HS-5 (cell line): ENCODE measurements around the gene SLC16A12.

ENCODE experiments used
- DNase-seq: peaks from one replicate; pipeline ENCODE4 v3.0.0-alpha.2; 2012; ENCODE audit warnings: low read depth

Gene SLC16A12

DNA sequence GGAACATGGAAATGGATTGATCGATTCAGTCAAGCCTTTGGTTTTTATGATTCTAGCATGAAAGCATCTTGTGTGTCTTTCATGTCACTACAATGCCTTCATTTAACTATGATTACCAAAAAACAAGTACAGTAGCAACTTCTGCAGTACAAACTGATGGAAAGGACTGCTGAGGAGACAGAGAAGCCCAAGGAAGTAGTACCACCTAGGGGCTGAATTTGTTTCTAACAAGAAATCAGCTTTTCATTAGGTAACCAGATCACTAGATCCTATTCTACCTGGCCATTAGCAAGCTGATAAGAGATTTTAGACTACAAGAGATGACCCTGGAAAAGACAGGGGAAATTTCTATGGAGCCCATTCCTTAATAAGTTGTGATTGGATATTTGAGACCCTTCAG is 146.1 kb downstream of the SLC16A12 start:
- DNase-seq = no peak

GRCh38 chr10:89388806-89389205 is 146.6 kb downstream of the SLC16A12 start:
- no peak for DNase-seq

- DNase-seq = no peak
Measured at GRCh38 chr10:89384474-89385340, 150.7 kb downstream of the SLC16A12 start.

GRCh38 chr10:89382757-89383156 is 152.6 kb downstream of the SLC16A12 start:
- DNase-seq = no peak
